PC-3 (cell line): Measurements from ENCODE around the gene SHROOM4. TPM values are rescaled to one million over a fixed set of nuclear protein-coding genes. Genes with fewer than 3 reads are reported as not detected.

Experiments used
- ATAC-seq: fragments of 200-7000 bp; cut with Tn5 transposase; 2 replicates; pipeline ENCODE4 v1.9.1; 2020; ENCODE audit warnings: mild to moderate bottlenecking, moderate library complexity
- BruUV-seq: library from RNA; stranded (reverse); fragments of 400-500 nt; replicated peaks from 2 replicates; lab custom pipeline; 2021; lab: Mats Ljungman, UMichigan
- CTCF ChIA-PET: fragments of 300-600 bp; sonication (Branson Sonifier 250); formaldehyde crosslinking; loops from one replicate; lab custom pipeline; 2022; ENCODE audit warnings: antibody characterized with exemption; lab: Charles Lee
- POLR2A ChIA-PET: fragments of 300-600 bp; sonication (Branson Sonifier 250); formaldehyde crosslinking; loops from one replicate; lab custom pipeline; 2022; ENCODE audit warnings: antibody characterized with exemption; ENCODE audit not compliant: unreplicated experiment; lab: Charles Lee
- DNase-seq: peaks from one replicate; pipeline ENCODE4 v3.0.0-alpha.2; 2015
- H2AFZ ChIP-seq: fragments of 300-600 bp; sonication (generic); 2 replicates; pipeline ENCODE4 v1.6.0; 2016; ENCODE audit warnings: antibody characterized with exemption, low read length
- H3F3A ChIP-seq: fragments of 300-600 bp; sonication (generic); one replicate; pipeline ENCODE4 v1.6.0; 2017; ENCODE audit warnings: antibody characterized with exemption, low read length, control low read depth, mild to moderate bottlenecking; ENCODE audit not compliant: unreplicated experiment
- H3K27ac ChIP-seq: fragments of 300-600 bp; sonication (generic); 2 replicates; pipeline ENCODE4 v1.5.1; 2016; ENCODE audit warnings: mild to moderate bottlenecking, low read length
- H3K27me3 ChIP-seq: fragments of 300-600 bp; sonication (generic); 2 replicates; pipeline ENCODE4 v1.6.1; 2016; ENCODE audit warnings: low read length, mixed read lengths
- H3K36me3 ChIP-seq: fragments of 300-600 bp; sonication (generic); 2 replicates; pipeline ENCODE4 v1.6.1; 2016; ENCODE audit warnings: low read depth, mixed run types, low read length, mixed read lengths
- H3K4me1 ChIP-seq: fragments of 300-600 bp; sonication (generic); 2 replicates; pipeline ENCODE4 v1.5.1; 2016; ENCODE audit warnings: low read length; ENCODE audit not compliant: insufficient read depth
- H3K4me2 ChIP-seq: fragments of 300-600 bp; sonication (generic); 2 replicates; pipeline ENCODE4 v1.6.0; 2016; ENCODE audit warnings: low read length
- H3K4me3 ChIP-seq: fragments of 300-600 bp; sonication (generic); 2 replicates; pipeline ENCODE4 v1.5.1; 2016; ENCODE audit warnings: mild to moderate bottlenecking, low read length, mixed read lengths
- H3K79me2 ChIP-seq: fragments of 300-600 bp; sonication (generic); 2 replicates; pipeline ENCODE4 v1.6.1; 2017; ENCODE audit warnings: low read length, mixed read lengths
- H3K9ac ChIP-seq: fragments of 300-600 bp; sonication (generic); 2 replicates; pipeline ENCODE4 v1.6.0; 2016; ENCODE audit warnings: mild to moderate bottlenecking, low read length
- H3K9me2 ChIP-seq: fragments of 300-600 bp; sonication (generic); replicated peaks from 2 replicates; pipeline ENCODE4 v1.6.1; 2016; ENCODE audit warnings: mixed run types, low read length, mixed read lengths
- H3K9me3 ChIP-seq: fragments of 300-600 bp; sonication (generic); 2 replicates; pipeline ENCODE4 v1.6.1; 2016; ENCODE audit warnings: low read length, mixed read lengths
- H4K20me1 ChIP-seq: fragments of 300-600 bp; sonication (generic); 2 replicates; pipeline ENCODE4 v1.6.1; 2016; ENCODE audit warnings: low read length, mixed read lengths
- EZH2 ChIP-seq: fragments of 300-600 bp; sonication (generic); IDR thresholded peaks from one replicate; pipeline ENCODE4 v1.6.1; 2017; ENCODE audit warnings: antibody characterized with exemption, mild to moderate bottlenecking, low read length; ENCODE audit not compliant: unreplicated experiment
- EZH2phosphoT487 ChIP-seq: fragments of 300-600 bp; sonication (generic); IDR thresholded peaks from 2 replicates; pipeline ENCODE4 v1.6.1; 2018; ENCODE audit warnings: mild to moderate bottlenecking, antibody characterized with exemption, low read length, borderline replicate concordance
- intact Hi-C: fragments of 100-400 bp; cut with micrococcal nuclease; formaldehyde crosslinking; loops from 2 replicates; pipeline ENCODE4 v1.9.0; 2023
- total RNA-seq: library from RNA; depleted of rRNA; stranded (reverse); fragments of >200 nt; gene quantifications from 2 replicates; pipeline ENCODE4 v1.2.3, GENCODE V29; 2014
- TF ChIP-seq, protein P1 (sequence below): fragments of 300-600 bp; sonication (generic); conservative IDR thresholded peaks from 2 replicates; pipeline ENCODE4 v1.5.1; 2017; ENCODE audit warnings: antibody characterized with exemption, low read depth, mild to moderate bottlenecking, low read length

Gene SHROOM4
- total RNA-seq, 1 experiment from 2014 or later = not detected

DNA sequence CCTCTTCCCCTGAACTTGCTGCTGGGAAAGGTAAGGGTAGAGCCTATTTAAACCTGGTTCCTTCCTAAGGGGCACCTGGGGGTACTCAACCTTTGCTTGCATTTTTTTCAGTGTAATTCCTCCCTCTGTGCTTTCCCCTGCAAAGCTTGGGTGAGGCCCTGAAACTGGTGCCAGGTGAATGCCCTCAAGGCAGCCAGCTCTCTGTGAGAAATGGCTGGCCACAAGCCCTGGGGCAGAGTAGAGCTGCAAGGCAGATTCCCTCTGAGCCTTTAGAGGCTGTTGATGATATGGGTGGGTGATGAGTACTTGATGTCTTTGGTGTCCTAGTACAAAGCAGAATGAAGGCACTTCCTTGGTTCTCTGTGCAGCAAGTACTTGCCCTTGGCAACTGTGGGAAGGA, 217.9 kb downstream of the SHROOM4 start:
- intact Hi-C loops = no loop called here
- no TSS peak for BruUV-seq

DNA sequence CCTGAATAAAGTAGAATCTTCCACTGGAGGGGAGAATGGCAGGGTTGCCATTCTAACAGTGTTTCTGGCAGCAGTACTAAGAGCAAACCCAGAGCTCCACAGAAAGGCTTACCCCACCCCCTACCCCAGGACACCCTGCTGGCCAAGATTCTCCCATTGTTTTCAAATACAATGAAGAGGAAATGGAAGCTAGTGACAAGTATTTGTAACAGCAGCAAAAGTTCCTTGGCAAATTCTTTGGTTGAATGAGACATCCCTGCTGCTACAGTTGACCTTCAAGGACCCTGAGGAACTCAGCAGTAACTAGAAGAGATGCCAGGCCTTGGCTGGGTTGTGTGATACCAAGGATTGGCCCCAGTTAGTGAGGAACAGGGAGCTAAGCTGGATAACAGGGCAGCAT, 219.2 kb downstream of the SHROOM4 start:
- Histone ChIP-seq H3K79me2 (no peaks in the 10 kb centered on the region), H3K9ac (no peak overlapping the region)
- CTCF ChIA-PET = no interaction called here

More for the DNA sequence above, 217.9 kb downstream of the SHROOM4 start:
- DNase-seq (no peak), ATAC-seq (no peak)
- Histone ChIP-seq H3K4me3 (no peak overlapping the region), H3K4me1 (no peaks in the 10 kb centered on the region), H3K27ac (no peak overlapping the region), H3F3A (no peaks in the 10 kb centered on the region), H4K20me1 (no peaks in the 10 kb centered on the region), H3K9me2 (no peaks in the 10 kb centered on the region), H3K36me3 (no peaks in the 10 kb centered on the region), H3K9ac (no peak overlapping the region), H3K27me3 (no peaks in the 10 kb centered on the region), H2AFZ (no peak overlapping the region), H3K9me3 (no peaks in the 10 kb centered on the region), H3K4me2 (no peak overlapping the region), H3K79me2 (no peaks in the 10 kb centered on the region)
- POLR2A ChIA-PET = no interaction called here
- CTCF ChIA-PET = interaction anchor here (0.5 kb wide), 1 partner anchor 16 kb away, joined by 4 read pairs; no protein-coding TSS in a partner anchor
- TF ChIP-seq, protein P1, sequence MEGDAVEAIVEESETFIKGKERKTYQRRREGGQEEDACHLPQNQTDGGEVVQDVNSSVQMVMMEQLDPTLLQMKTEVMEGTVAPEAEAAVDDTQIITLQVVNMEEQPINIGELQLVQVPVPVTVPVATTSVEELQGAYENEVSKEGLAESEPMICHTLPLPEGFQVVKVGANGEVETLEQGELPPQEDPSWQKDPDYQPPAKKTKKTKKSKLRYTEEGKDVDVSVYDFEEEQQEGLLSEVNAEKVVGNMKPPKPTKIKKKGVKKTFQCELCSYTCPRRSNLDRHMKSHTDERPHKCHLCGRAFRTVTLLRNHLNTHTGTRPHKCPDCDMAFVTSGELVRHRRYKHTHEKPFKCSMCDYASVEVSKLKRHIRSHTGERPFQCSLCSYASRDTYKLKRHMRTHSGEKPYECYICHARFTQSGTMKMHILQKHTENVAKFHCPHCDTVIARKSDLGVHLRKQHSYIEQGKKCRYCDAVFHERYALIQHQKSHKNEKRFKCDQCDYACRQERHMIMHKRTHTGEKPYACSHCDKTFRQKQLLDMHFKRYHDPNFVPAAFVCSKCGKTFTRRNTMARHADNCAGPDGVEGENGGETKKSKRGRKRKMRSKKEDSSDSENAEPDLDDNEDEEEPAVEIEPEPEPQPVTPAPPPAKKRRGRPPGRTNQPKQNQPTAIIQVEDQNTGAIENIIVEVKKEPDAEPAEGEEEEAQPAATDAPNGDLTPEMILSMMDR = no peak
- no peak for TF ChIP-seq EZH2
- no peak for TF ChIP-seq EZH2phosphoT487

GRCh38 chrX:50586980-50587379, 227.0 kb downstream of the SHROOM4 start:
- H3K27me3 ChIP-seq = no peaks in the 10 kb centered on the region
- TF ChIP-seq EZH2 = no peak
- H4K20me1 ChIP-seq = no peaks in the 10 kb centered on the region
- no peaks in the 10 kb centered on the region for H3K9me3 ChIP-seq
- H3K9me2 ChIP-seq = no peaks in the 10 kb centered on the region
- no peak overlapping the region for H2AFZ ChIP-seq
- no peaks in the 10 kb centered on the region for H3K36me3 ChIP-seq
- ChIA-PET CTCF (no interaction called here), POLR2A (no interaction called here)
- no peak overlapping the region for H3K27ac ChIP-seq
- intact Hi-C loops = no loop called here
- H3K4me1 ChIP-seq = no peaks in the 10 kb centered on the region
- ATAC-seq (no peak), DNase-seq (no peak)
- H3K4me2 ChIP-seq = no peak overlapping the region
- BruUV-seq = no TSS peak
- H3K79me2 ChIP-seq = no peaks in the 10 kb centered on the region
- no peak overlapping the region for H3K4me3 ChIP-seq
- H3K9ac ChIP-seq = no peak overlapping the region
- no peaks in the 10 kb centered on the region for H3F3A ChIP-seq

More for the DNA sequence above, 219.2 kb downstream of the SHROOM4 start:
- H3K4me1 ChIP-seq = no peaks in the 10 kb centered on the region
- DNase-seq = no peak
- no peaks in the 10 kb centered on the region for H3K9me3 ChIP-seq
- H2AFZ ChIP-seq = no peak overlapping the region
- intact Hi-C loops = no loop called here
- H3K4me3 ChIP-seq = no peak overlapping the region
- H4K20me1 ChIP-seq = no peaks in the 10 kb centered on the region
- ATAC-seq = no peak
- no peaks in the 10 kb centered on the region for H3K9me2 ChIP-seq
- H3K27ac ChIP-seq = no peak overlapping the region
- H3F3A ChIP-seq = no peaks in the 10 kb centered on the region
- POLR2A ChIA-PET = no interaction called here
- H3K36me3 ChIP-seq = no peaks in the 10 kb centered on the region
- H3K4me2 ChIP-seq = no peak overlapping the region
- TF ChIP-seq, protein P1 = no peak
- TF ChIP-seq EZH2phosphoT487 (no peak), EZH2 (no peak)
- no TSS peak for BruUV-seq
- H3K27me3 ChIP-seq = no peaks in the 10 kb centered on the region
